ENCODE data around the gene ALG10. TPM values are rescaled to one million over a fixed set of nuclear protein-coding genes. Genes with fewer than 3 reads are reported as not detected.
A peak's percentile ranks its signal among the peaks of the same experiment; 100 is the strongest.
"Not testable (repeated sequence)": the region's sequence is repeated elsewhere in the genome, so short reads cannot be mapped to it uniquely, and the experiment has no call there.

Gene ALG10, protein sequence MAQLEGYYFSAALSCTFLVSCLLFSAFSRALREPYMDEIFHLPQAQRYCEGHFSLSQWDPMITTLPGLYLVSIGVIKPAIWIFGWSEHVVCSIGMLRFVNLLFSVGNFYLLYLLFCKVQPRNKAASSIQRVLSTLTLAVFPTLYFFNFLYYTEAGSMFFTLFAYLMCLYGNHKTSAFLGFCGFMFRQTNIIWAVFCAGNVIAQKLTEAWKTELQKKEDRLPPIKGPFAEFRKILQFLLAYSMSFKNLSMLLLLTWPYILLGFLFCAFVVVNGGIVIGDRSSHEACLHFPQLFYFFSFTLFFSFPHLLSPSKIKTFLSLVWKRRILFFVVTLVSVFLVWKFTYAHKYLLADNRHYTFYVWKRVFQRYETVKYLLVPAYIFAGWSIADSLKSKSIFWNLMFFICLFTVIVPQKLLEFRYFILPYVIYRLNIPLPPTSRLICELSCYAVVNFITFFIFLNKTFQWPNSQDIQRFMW
- total RNA-seq (10 to 100 TPM in 5 of 9 donors, 1 to 10 TPM in 4; 5.7 to 18.1 (median 10.9) TPM), polyA plus RNA-seq (1 to 10 TPM; 1.8 to 3.3 (median 2.9) TPM)
- long read RNA-seq, donor 1, partial matches to known transcripts: 0 of 1 reads
- long read RNA-seq, donor 1, other reads (novel, unspliced or antisense): 0 of 1 reads
- long read RNA-seq, donor 2, partial matches to known transcripts: 0 of 1 reads
- long read RNA-seq, donor 2, other reads (novel, unspliced or antisense): 0 of 1 reads
- long read RNA-seq, donor 3, partial matches to known transcripts: 0 of 1 reads
- long read RNA-seq, donor 3, other reads (novel, unspliced or antisense): 0 of 1 reads
- long read RNA-seq, donor 4, partial matches to known transcripts: 0 of 1 reads
- long read RNA-seq, donor 4, other reads (novel, unspliced or antisense): 0 of 1 reads
- long read RNA-seq, donor 5, partial matches to known transcripts: 0 of 4 reads
- long read RNA-seq, donor 5, other reads (novel, unspliced or antisense): 0 of 4 reads
- long read RNA-seq, donor 6, partial matches to known transcripts: 0 of 1 reads
- long read RNA-seq, donor 6, other reads (novel, unspliced or antisense): 1 of 1 reads
- long read RNA-seq, donor 7: 0 reads
- long read RNA-seq, donor 8, partial matches to known transcripts: 0 of 1 reads
- long read RNA-seq, donor 8, other reads (novel, unspliced or antisense): 0 of 1 reads
- long read RNA-seq, donor 9, partial matches to known transcripts: 0 of 1 reads
- long read RNA-seq, donor 9, other reads (novel, unspliced or antisense): 0 of 1 reads
- long read RNA-seq, donor 10: 0 reads

DNA sequence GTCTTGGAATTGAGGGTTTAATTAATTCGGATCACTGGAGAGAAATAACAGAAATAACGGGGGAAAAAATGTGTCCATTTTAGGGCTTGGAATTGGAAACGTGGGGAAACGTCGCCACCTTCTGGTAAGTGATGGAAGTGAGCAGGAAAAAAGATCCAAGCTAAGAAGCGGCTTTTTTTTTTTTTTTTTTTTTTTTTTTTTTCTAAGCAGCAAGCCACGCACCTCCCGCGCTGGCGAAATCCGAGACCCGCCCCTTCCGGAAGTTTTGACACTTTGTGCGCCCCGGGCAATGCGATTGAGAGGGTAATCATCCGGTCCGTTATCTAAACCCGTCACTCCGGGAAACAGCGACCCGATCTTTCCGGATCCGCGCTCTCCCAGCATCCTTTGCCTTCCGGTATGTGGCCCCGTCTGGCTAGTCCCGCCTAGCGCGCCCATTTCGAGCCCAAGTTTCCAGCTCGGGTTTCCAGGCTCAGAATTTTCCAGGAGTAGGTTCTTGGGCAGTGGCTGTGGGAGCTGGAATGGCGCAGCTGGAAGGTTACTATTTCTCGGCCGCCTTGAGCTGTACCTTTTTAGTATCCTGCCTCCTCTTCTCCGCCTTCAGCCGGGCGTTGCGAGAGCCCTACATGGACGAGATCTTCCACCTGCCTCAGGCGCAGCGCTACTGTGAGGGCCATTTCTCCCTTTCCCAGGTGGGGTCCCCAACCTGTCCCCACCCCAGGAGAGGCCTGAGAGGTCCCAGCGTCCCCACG is at the start of gene ALG10:
Gene ALG10, plus strand, starts transcription at position 418 of the 752 bp plus-strand sequence. Its CDS starts 104 bp downstream, at position 522.
- peak within 1 kb of the TSS in 4 of 5 donors; percentile 74 to 89 (median 78) for H3K27ac ChIP-seq
- no peaks in the 10 kb centered on the region for H3K27me3 ChIP-seq
- H3K4me3 ChIP-seq: peak within 1 kb of the TSS in 3 of 4 donors; percentile 42 to 94 (median 80)
- DNase-seq: peak; percentile 97 to 99 (median 98)
- no peaks in the 10 kb centered on the region for H3K36me3 ChIP-seq (replicated peaks in 1 of 2)
- WGBS, 4 donors: 0% methylated on average over 10 to 44 of the region's 44 CpGs
- H3K9me3 ChIP-seq (replicated peaks in 1 of 3): no peaks in the 10 kb centered on the region
- intact Hi-C loops (cut with DNase I): loop anchor here in 1 of 2 donors (5.0 kb wide), 1 partner anchor 1265 kb away; the partner anchor contains the start of gene YARS2
- TF ChIP-seq POLR2A (IDR thresholded peaks at IDR 0.05): peak in 1 of 2 donors; percentile 42
- TF ChIP-seq, protein P1, sequence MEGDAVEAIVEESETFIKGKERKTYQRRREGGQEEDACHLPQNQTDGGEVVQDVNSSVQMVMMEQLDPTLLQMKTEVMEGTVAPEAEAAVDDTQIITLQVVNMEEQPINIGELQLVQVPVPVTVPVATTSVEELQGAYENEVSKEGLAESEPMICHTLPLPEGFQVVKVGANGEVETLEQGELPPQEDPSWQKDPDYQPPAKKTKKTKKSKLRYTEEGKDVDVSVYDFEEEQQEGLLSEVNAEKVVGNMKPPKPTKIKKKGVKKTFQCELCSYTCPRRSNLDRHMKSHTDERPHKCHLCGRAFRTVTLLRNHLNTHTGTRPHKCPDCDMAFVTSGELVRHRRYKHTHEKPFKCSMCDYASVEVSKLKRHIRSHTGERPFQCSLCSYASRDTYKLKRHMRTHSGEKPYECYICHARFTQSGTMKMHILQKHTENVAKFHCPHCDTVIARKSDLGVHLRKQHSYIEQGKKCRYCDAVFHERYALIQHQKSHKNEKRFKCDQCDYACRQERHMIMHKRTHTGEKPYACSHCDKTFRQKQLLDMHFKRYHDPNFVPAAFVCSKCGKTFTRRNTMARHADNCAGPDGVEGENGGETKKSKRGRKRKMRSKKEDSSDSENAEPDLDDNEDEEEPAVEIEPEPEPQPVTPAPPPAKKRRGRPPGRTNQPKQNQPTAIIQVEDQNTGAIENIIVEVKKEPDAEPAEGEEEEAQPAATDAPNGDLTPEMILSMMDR (IDR thresholded peaks at IDR 0.05): peak; percentile 60 to 90 (median 70)
- peaks cover 3 to 11% of the 10 kb centered on the region in 2 donors for H3K4me1 ChIP-seq (replicated peaks in 1 of 2)

DNA sequence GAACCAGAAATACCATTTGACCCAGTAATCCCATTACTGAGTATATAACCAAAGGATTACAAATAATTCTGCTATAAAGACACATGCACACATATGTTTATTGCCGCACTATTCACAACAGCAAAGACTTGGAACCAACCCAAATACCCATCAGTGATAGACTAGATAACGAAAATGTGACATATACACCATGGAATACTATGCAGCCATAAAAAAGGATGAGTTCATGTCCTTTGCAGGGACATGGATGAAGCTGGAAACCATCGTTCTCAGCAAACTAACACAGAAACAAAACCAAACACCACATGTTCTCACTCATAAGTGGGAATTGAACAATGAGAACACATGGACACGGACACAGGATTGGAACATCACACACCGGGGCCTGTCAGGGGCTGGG is 49.4 kb upstream of the ALG10 start:
- not testable (repeated sequence) for H3K27me3 ChIP-seq; H3K36me3 ChIP-seq (replicated peaks in 1 of 2)

DNA sequence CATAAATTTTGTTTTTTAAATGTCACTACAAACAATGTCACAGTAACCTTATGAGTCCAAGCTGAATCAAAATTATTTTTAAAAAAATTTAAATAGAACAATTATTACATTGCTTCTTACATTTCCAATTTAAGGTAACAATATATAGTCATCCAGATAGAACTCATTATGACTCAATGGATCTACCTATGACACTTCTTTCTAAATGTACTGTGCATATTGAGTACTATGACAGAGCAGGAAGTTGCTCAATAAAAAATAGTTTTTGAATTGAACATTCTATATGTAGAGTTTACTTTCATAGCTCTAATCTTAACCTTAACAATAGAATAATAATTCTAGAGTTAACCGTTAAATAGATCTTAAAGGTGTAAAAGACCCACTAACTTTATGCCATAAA is 44.4 kb upstream of the ALG10 start:
- Histone ChIP-seq H3K27ac (no peak overlapping the region), H3K36me3 (replicated peaks in 1 of 2) (no peaks in the 10 kb centered on the region), H3K4me1 (replicated peaks in 1 of 2) (no peaks in the 10 kb centered on the region), H3K27me3 (no peaks in the 10 kb centered on the region), H3K9me3 (replicated peaks in 1 of 3) (no peaks in the 10 kb centered on the region), H3K4me3 (no peak overlapping the region)
- DNase-seq: no peak
- TF ChIP-seq, protein P1 (IDR thresholded peaks at IDR 0.05): no peak
- TF ChIP-seq POLR2A (IDR thresholded peaks at IDR 0.05): no peak
- intact Hi-C loops (cut with DNase I): no loop called here
- WGBS, 4 donors: 78 to 82% (median 80%) methylated on average over 1 of the region's 1 CpG

More for the DNA sequence above, 49.4 kb upstream of the ALG10 start:
- intact Hi-C loops (cut with DNase I); H3K9me3 ChIP-seq (replicated peaks in 1 of 3); H3K4me1 ChIP-seq (replicated peaks in 1 of 2); H3K4me3 ChIP-seq; H3K27ac ChIP-seq; DNase-seq: not testable (repeated sequence)
- 76 to 88% (median 80%) methylated on average over 5 of the region's 5 CpGs for WGBS, 4 donors

DNA sequence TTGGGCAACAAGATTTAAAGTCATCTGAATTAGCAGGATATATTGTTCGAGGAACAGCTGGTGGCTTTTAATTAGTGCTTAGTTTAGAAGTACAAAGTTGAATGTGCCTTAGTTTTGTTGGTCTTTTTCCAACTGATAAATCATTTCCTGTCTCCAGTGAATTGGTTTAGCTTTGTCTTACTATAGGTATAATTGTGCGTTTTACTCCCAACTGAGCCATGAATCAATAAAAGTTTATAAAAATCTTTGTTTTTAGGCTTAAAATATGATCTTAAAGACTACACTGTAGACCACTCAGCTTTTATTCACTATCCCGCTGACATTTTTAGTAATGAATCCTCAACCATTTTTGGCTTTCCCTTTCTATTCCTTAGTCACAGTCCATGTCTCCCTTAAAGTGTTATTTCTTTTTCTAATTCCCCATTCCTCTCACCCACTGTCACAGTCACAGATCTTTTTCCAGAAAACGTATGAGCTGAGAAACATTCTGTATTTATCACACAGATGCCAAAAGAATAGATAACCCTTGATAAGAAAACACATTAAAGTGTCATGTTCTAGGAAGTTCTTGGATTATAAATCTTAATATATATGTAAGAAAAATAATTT is 34.0 kb upstream of the ALG10 start:
- intact Hi-C loops (cut with DNase I): no loop called here
- 42 to 46% (median 44%) methylated on average over 4 of the region's 4 CpGs for WGBS, 4 donors
- no peak overlapping the region for H3K4me3 ChIP-seq
- no peak overlapping the region for H3K27ac ChIP-seq
- H3K9me3 ChIP-seq (replicated peaks in 1 of 3): no peaks in the 10 kb centered on the region
- no peaks in the 10 kb centered on the region for H3K27me3 ChIP-seq
- TF ChIP-seq, protein P1 (IDR thresholded peaks at IDR 0.05): no peak
- TF ChIP-seq POLR2A (IDR thresholded peaks at IDR 0.05): no peak
- H3K36me3 ChIP-seq (replicated peaks in 1 of 2): no peaks in the 10 kb centered on the region
- no peaks in the 10 kb centered on the region for H3K4me1 ChIP-seq (replicated peaks in 1 of 2)
- DNase-seq: no peak
